ENCODE data around the gene SGPL1.

DNA sequence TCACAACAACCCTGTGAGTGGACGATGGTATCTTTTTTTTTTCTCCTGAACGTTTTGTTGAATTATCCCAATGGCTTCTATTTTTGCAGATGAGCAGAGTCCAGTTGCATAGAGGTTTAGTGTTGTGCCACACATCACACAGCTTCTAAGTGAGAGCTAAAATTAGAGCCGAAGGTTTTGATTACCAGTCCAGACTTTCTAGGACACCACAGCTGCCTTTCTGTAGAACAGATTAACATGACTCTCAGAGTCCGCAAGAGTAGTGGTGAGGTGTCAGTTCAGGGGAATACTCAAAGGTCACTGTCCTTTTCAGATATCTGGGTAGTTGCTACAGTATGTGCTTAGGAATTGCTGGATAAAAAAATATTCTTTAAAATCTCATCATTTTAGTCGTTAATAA lies 13.8 kb downstream of the SGPL1 start:
- TF ChIP-seq ELF1 (IDR thresholded peaks at IDR 0.05; ENCODE audit: borderline replicate concordance, low read depth) = no peak
- TF ChIP-seq, protein P1, sequence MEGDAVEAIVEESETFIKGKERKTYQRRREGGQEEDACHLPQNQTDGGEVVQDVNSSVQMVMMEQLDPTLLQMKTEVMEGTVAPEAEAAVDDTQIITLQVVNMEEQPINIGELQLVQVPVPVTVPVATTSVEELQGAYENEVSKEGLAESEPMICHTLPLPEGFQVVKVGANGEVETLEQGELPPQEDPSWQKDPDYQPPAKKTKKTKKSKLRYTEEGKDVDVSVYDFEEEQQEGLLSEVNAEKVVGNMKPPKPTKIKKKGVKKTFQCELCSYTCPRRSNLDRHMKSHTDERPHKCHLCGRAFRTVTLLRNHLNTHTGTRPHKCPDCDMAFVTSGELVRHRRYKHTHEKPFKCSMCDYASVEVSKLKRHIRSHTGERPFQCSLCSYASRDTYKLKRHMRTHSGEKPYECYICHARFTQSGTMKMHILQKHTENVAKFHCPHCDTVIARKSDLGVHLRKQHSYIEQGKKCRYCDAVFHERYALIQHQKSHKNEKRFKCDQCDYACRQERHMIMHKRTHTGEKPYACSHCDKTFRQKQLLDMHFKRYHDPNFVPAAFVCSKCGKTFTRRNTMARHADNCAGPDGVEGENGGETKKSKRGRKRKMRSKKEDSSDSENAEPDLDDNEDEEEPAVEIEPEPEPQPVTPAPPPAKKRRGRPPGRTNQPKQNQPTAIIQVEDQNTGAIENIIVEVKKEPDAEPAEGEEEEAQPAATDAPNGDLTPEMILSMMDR (IDR thresholded peaks at IDR 0.05 in 2 of 3, conservative IDR thresholded peaks at IDR 0.05 in 1 of 3; ENCODE audit: borderline replicate concordance in 1 of 3, insufficient read depth in 1 of 3, low read depth in 2 of 3, low read length in 2 of 3) = no peak
- TF ChIP-seq EZH2 (IDR thresholded peaks at IDR 0.05) = no peak
- TF ChIP-seq POLR2A (IDR thresholded peaks at IDR 0.05; ENCODE audit: borderline replicate concordance, extremely low read depth, insufficient read depth, insufficient read length) = no peak
- TF ChIP-seq, protein P2, sequence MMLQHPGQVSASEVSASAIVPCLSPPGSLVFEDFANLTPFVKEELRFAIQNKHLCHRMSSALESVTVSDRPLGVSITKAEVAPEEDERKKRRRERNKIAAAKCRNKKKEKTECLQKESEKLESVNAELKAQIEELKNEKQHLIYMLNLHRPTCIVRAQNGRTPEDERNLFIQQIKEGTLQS (IDR thresholded peaks at IDR 0.05) = no peak
- TF ChIP-seq, protein P3, sequence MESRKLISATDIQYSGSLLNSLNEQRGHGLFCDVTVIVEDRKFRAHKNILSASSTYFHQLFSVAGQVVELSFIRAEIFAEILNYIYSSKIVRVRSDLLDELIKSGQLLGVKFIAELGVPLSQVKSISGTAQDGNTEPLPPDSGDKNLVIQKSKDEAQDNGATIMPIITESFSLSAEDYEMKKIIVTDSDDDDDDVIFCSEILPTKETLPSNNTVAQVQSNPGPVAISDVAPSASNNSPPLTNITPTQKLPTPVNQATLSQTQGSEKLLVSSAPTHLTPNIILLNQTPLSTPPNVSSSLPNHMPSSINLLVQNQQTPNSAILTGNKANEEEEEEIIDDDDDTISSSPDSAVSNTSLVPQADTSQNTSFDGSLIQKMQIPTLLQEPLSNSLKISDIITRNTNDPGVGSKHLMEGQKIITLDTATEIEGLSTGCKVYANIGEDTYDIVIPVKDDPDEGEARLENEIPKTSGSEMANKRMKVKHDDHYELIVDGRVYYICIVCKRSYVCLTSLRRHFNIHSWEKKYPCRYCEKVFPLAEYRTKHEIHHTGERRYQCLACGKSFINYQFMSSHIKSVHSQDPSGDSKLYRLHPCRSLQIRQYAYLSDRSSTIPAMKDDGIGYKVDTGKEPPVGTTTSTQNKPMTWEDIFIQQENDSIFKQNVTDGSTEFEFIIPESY (IDR thresholded peaks at IDR 0.05; ENCODE audit: extremely low read depth, insufficient replicate concordance, low read length) = no peak
- TF ChIP-seq, protein P4, sequence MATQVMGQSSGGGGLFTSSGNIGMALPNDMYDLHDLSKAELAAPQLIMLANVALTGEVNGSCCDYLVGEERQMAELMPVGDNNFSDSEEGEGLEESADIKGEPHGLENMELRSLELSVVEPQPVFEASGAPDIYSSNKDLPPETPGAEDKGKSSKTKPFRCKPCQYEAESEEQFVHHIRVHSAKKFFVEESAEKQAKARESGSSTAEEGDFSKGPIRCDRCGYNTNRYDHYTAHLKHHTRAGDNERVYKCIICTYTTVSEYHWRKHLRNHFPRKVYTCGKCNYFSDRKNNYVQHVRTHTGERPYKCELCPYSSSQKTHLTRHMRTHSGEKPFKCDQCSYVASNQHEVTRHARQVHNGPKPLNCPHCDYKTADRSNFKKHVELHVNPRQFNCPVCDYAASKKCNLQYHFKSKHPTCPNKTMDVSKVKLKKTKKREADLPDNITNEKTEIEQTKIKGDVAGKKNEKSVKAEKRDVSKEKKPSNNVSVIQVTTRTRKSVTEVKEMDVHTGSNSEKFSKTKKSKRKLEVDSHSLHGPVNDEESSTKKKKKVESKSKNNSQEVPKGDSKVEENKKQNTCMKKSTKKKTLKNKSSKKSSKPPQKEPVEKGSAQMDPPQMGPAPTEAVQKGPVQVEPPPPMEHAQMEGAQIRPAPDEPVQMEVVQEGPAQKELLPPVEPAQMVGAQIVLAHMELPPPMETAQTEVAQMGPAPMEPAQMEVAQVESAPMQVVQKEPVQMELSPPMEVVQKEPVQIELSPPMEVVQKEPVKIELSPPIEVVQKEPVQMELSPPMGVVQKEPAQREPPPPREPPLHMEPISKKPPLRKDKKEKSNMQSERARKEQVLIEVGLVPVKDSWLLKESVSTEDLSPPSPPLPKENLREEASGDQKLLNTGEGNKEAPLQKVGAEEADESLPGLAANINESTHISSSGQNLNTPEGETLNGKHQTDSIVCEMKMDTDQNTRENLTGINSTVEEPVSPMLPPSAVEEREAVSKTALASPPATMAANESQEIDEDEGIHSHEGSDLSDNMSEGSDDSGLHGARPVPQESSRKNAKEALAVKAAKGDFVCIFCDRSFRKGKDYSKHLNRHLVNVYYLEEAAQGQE (IDR thresholded peaks at IDR 0.05; ENCODE audit: low read depth) = no peak
- no peak for TF ChIP-seq YY1 (IDR thresholded peaks at IDR 0.05; ENCODE audit: extremely low read depth, insufficient replicate concordance, low read depth, low read length)
- TF ChIP-seq RAD21 (IDR thresholded peaks at IDR 0.05; ENCODE audit: low read depth) = no peak

All from HCT116 (cell line).